HL-60 (cell line): ENCODE data around the gene AKAP7.

Experiments used
- DNase-seq, 2 experiments: peaks; one replicate each; pipeline ENCODE4 v3.0.0-alpha.2; 2010 to 2020; ENCODE audit warnings: low read depth in 1 of 2, low spot score in 1 of 2
- H3K27ac ChIP-seq: fragments of 250-450 bp; sonication (Bioruptor Pico); replicated peaks from 2 replicates; pipeline ENCODE4 v1.5.1; 2020; ENCODE audit warnings: mild to moderate bottlenecking, moderate library complexity
- H3K27me3 ChIP-seq: fragments of 250-450 bp; sonication (Bioruptor Pico); 2 replicates; pipeline ENCODE4 v1.5.1; 2021; ENCODE audit warnings: mild to moderate bottlenecking, moderate library complexity; ENCODE audit not compliant: insufficient read depth, poor library complexity, severe bottlenecking
- H3K4me3 ChIP-seq: replicated peaks from 2 replicates; pipeline ENCODE4 v1.5.1; 2011; ENCODE audit warnings: mild to moderate bottlenecking, control low read depth, low read length; ENCODE audit not compliant: insufficient read depth
- GABPA ChIP-seq: IDR thresholded peaks from 2 replicates; pipeline ENCODE4 v1.6.1; 2012; ENCODE audit warnings: low read depth
- POLR2AphosphoS5 ChIP-seq: IDR thresholded peaks from 2 replicates; pipeline ENCODE4 v1.6.1; 2012; ENCODE audit warnings: low read depth
- SPI1 ChIP-seq: IDR thresholded peaks from 2 replicates; pipeline ENCODE4 v1.6.1; 2012; ENCODE audit warnings: low read depth, mild to moderate bottlenecking, borderline replicate concordance
- TF ChIP-seq, protein P1 (sequence below): IDR thresholded peaks from 2 replicates; pipeline ENCODE4 v1.6.1; 2012; ENCODE audit warnings: low read depth; ENCODE audit not compliant: insufficient replicate concordance
- TF ChIP-seq, protein P2 (sequence below): IDR thresholded peaks from one replicate; pipeline ENCODE4 v1.5.1; 2011; ENCODE audit warnings: low read length, control low read depth, inconsistent platforms; ENCODE audit not compliant: insufficient read depth

Gene AKAP7

DNA sequence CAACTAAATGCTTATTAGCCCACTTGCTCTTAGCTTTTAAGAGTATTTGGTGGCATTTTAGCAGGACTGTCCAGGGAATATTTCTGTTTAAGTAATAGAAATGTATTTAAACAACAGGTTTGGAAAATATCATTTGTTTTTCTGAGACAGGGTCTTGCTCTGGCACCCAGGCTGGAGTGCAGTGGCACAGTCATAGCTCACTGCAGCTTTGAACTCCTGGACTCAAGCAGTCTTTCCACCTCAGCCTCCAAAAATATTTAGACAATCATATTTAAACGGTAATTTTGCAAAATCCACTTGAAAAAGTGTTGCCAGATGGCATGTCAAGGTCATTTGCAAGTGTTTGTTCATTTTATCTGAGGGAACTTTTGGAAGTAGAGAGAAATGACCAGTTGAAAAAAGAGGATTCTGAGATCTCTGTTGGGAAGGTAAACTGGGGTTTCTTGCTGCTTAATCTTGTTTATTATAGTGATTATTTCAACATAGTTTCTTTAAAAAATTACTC lies 25.0 kb downstream of the AKAP7 start:
- Histone ChIP-seq H3K27ac (no peak overlapping the region), H3K4me3 (no peak overlapping the region), H3K27me3 (no peaks in the 10 kb centered on the region)
- no peak for DNase-seq
- no peak for TF ChIP-seq SPI1
- no peak for TF ChIP-seq GABPA
- TF ChIP-seq POLR2AphosphoS5 = no peak
- TF ChIP-seq, protein P1, sequence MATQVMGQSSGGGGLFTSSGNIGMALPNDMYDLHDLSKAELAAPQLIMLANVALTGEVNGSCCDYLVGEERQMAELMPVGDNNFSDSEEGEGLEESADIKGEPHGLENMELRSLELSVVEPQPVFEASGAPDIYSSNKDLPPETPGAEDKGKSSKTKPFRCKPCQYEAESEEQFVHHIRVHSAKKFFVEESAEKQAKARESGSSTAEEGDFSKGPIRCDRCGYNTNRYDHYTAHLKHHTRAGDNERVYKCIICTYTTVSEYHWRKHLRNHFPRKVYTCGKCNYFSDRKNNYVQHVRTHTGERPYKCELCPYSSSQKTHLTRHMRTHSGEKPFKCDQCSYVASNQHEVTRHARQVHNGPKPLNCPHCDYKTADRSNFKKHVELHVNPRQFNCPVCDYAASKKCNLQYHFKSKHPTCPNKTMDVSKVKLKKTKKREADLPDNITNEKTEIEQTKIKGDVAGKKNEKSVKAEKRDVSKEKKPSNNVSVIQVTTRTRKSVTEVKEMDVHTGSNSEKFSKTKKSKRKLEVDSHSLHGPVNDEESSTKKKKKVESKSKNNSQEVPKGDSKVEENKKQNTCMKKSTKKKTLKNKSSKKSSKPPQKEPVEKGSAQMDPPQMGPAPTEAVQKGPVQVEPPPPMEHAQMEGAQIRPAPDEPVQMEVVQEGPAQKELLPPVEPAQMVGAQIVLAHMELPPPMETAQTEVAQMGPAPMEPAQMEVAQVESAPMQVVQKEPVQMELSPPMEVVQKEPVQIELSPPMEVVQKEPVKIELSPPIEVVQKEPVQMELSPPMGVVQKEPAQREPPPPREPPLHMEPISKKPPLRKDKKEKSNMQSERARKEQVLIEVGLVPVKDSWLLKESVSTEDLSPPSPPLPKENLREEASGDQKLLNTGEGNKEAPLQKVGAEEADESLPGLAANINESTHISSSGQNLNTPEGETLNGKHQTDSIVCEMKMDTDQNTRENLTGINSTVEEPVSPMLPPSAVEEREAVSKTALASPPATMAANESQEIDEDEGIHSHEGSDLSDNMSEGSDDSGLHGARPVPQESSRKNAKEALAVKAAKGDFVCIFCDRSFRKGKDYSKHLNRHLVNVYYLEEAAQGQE = no peak
- TF ChIP-seq, protein P2, sequence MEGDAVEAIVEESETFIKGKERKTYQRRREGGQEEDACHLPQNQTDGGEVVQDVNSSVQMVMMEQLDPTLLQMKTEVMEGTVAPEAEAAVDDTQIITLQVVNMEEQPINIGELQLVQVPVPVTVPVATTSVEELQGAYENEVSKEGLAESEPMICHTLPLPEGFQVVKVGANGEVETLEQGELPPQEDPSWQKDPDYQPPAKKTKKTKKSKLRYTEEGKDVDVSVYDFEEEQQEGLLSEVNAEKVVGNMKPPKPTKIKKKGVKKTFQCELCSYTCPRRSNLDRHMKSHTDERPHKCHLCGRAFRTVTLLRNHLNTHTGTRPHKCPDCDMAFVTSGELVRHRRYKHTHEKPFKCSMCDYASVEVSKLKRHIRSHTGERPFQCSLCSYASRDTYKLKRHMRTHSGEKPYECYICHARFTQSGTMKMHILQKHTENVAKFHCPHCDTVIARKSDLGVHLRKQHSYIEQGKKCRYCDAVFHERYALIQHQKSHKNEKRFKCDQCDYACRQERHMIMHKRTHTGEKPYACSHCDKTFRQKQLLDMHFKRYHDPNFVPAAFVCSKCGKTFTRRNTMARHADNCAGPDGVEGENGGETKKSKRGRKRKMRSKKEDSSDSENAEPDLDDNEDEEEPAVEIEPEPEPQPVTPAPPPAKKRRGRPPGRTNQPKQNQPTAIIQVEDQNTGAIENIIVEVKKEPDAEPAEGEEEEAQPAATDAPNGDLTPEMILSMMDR = no peak

DNA sequence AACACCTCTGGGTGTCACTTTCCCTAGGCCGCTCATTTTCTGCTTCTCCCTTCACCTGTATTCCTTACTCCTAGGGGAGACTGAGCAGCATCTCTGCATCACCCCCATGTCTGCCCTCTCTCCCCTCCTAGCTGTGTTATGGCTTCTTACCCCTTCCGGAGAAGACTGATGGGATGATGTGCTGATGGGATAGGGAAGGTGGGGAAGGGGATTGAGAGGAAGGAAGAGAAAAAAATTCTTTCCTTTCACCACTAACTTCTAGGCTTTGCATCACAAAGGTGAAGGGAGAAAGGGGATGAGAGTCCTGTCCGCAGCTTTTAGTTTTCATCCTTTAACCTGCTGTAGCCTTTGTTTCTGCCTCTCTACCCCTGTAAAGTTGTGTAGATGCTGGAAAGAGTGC lies 26.7 kb downstream of the AKAP7 start:
- TF ChIP-seq SPI1 = no peak
- TF ChIP-seq POLR2AphosphoS5 = no peak
- TF ChIP-seq GABPA = no peak
- TF ChIP-seq, protein P2 = no peak
- TF ChIP-seq, protein P1 = no peak
- H3K4me3 ChIP-seq = no peak overlapping the region

DNA sequence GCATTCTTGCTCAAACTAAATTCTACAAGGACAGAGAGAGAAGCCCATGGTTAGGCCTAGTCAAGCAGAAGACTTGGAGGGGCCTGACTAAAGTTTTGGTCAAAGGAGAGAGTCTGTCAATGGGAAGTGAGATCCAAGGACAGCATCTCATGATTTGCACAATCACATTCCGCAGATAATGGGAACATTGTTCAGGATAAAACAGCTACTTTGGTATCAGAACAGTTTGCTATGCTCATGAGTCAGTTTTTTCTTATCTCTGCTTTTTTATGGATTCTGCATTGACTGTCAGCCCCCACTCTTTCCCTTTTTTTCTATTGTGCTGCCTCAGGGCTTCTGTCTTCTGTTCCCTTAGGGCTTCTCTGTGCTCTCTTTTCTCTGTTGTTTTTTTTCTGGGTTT lies 28.6 kb downstream of the AKAP7 start:
- H3K27me3 ChIP-seq = peaks cover 3% of the 10 kb centered on the region
- no peak overlapping the region for H3K4me3 ChIP-seq
- no peak for TF ChIP-seq POLR2AphosphoS5
- TF ChIP-seq, protein P1 = no peak
- no peak for TF ChIP-seq GABPA
- TF ChIP-seq SPI1 = no peak
- TF ChIP-seq, protein P2 = no peak
- no peak overlapping the region for H3K27ac ChIP-seq
- no peak for DNase-seq

More for the DNA sequence above, 26.7 kb downstream of the AKAP7 start:
- peaks cover 3% of the 10 kb centered on the region for H3K27me3 ChIP-seq
- no peak for DNase-seq
- H3K27ac ChIP-seq = no peak overlapping the region
